Parathyroid adenoma (tissue), 2 donors: ENCODE data around the gene GAA.

Experiments
- H2AFZ ChIP-seq: fragments of 300-600 bp; sonication (generic); one replicate; pipeline ENCODE4 v1.7.0; 2017; ENCODE audit warnings: antibody characterized with exemption, mild to moderate bottlenecking
- H3K27ac ChIP-seq: fragments of 300-600 bp; sonication (generic); one replicate; pipeline ENCODE4 v1.7.0; 2017
- H3K27me3 ChIP-seq: fragments of 300-600 bp; sonication (generic); one replicate; pipeline ENCODE4 v1.7.0; 2017; ENCODE audit warnings: low read length; ENCODE audit not compliant: control insufficient read depth, insufficient read depth
- H3K36me3 ChIP-seq: fragments of 300-600 bp; sonication (generic); one replicate; pipeline ENCODE4 v1.7.0; 2017; ENCODE audit warnings: low read length; ENCODE audit not compliant: control insufficient read depth, insufficient read depth
- H3K4me1 ChIP-seq: fragments of 300-600 bp; sonication (generic); one replicate; pipeline ENCODE4 v1.7.0; 2017; ENCODE audit warnings: control low read depth
- H3K4me2 ChIP-seq: fragments of 300-600 bp; sonication (generic); one replicate; pipeline ENCODE4 v1.7.0; 2017; ENCODE audit warnings: low read length
- H3K4me3 ChIP-seq: fragments of 300-600 bp; sonication (generic); one replicate; pipeline ENCODE4 v1.7.0; 2017; ENCODE audit warnings: low read depth, low read length
- H3K79me2 ChIP-seq: fragments of 300-600 bp; sonication (generic); one replicate; pipeline ENCODE4 v1.7.0; 2017; ENCODE audit warnings: control low read depth
- H3K9ac ChIP-seq: fragments of 300-600 bp; sonication (generic); one replicate; pipeline ENCODE4 v1.7.0; 2017; ENCODE audit warnings: mild to moderate bottlenecking
- H3K9me3 ChIP-seq: fragments of 300-600 bp; sonication (generic); one replicate; pipeline ENCODE4 v1.7.0; 2017; ENCODE audit warnings: low read length; ENCODE audit not compliant: control insufficient read depth
- TF ChIP-seq, protein P1 (sequence below): fragments of 300-600 bp; sonication (generic); IDR thresholded peaks from one replicate; pipeline ENCODE4 v1.7.0; 2017; ENCODE audit warnings: antibody characterized with exemption, mild to moderate bottlenecking
- donor health status: primary hyperparathyroidism.

Gene GAA

DNA sequence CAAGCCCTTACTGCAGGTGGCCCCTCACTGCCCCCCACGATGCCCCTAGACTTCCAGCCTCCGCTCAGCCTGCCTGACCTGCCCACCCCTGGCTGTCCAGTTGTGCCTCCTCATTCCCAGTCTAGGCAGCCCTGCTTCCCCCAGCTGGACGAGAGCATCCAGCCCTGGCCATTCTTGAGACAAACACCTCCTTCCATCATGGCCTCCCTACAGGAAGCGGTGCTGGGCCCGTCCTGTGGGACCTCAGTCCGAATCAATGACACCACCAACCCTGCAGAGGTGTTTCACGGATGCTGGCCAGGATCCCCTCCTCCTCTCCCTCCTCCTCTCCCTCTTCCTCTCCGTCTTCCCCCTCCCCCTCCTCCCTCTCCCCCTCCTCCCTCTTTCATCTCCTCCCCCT, 36.7 kb upstream of the GAA start:
- H3K36me3 ChIP-seq = no peaks in the 10 kb centered on the region
- no peak overlapping the region for H3K4me2 ChIP-seq
- TF ChIP-seq, protein P1, sequence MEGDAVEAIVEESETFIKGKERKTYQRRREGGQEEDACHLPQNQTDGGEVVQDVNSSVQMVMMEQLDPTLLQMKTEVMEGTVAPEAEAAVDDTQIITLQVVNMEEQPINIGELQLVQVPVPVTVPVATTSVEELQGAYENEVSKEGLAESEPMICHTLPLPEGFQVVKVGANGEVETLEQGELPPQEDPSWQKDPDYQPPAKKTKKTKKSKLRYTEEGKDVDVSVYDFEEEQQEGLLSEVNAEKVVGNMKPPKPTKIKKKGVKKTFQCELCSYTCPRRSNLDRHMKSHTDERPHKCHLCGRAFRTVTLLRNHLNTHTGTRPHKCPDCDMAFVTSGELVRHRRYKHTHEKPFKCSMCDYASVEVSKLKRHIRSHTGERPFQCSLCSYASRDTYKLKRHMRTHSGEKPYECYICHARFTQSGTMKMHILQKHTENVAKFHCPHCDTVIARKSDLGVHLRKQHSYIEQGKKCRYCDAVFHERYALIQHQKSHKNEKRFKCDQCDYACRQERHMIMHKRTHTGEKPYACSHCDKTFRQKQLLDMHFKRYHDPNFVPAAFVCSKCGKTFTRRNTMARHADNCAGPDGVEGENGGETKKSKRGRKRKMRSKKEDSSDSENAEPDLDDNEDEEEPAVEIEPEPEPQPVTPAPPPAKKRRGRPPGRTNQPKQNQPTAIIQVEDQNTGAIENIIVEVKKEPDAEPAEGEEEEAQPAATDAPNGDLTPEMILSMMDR = no peak
- H3K27me3 ChIP-seq = no peaks in the 10 kb centered on the region
- no peak overlapping the region for H3K9ac ChIP-seq
- H3K27ac ChIP-seq = no peak overlapping the region
- H3K79me2 ChIP-seq = no peaks in the 10 kb centered on the region
- no peaks in the 10 kb centered on the region for H3K9me3 ChIP-seq
- H2AFZ ChIP-seq = no peak overlapping the region
- H3K4me3 ChIP-seq = no peak overlapping the region
- H3K4me1 ChIP-seq = peaks cover 6% of the 10 kb centered on the region

DNA sequence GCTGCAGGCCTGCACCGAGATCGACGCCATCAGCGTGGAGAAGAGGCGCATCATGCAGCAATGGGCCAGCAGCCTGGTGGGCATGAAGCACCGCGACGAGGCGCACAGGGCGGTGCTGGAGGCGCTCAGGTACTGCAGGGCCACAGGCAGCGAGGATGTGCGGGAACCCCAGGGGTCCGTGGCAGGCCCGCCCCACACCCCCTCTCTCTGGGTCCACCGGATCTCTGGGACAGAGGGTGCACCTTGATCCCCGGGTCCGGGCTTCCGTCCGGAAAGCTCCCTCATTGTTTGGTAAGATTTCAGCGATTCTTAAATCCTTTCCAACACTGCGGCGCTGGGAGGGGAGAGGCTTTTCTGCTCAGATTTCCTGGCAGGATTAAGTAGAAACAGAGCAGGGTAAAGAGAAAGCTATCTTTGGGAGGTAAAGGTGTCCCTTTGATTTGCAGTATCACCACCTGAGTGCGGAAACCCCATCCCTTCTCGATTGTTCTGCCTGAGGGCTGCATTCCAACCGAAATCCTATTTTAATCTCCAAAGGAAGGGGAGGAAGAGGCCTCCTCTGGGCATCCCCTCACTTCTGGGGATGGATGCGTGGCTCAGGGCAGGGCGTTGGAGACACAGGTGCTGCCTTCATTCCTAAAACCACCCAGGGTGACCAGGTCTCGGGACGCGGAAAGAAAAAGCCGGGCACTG, 35.8 kb upstream of the GAA start:
- Histone ChIP-seq H3K9me3 (no peaks in the 10 kb centered on the region), H3K9ac (no peak overlapping the region), H3K27me3 (no peaks in the 10 kb centered on the region), H3K36me3 (no peaks in the 10 kb centered on the region), H3K27ac (no peak overlapping the region), H3K79me2 (no peaks in the 10 kb centered on the region), H3K4me3 (no peak overlapping the region), H2AFZ (no peak overlapping the region), H3K4me1 (peaks cover 6% of the 10 kb centered on the region), H3K4me2 (no peak overlapping the region)
- TF ChIP-seq, protein P1 = no peak

DNA sequence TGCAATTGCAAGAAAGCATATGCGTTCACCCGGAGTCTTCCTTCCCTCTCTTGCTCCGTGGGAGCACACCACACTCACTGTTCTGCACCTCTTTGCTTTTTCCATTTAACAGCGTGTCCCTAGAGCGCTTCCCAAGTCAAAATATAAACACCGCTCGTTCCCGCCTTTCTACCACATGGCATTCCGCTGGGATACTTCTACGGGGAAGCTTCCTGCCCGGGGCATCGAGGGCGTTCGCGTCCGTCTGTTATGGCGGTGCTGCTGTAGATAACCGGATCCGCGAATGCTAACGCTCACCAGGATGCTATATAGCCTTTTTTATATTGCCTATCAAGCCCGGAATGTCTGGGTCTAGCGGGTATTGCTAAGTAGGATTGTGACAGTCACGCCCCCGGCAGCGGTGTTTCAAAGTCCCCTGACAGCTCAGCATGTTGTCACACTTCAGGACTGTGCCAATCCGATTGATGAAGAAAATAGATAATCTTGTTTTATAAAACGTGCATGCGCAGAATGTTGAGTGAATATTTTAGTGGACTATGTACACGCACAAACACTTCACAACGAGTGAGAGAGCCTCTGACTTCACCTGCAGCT, 33.9 kb upstream of the GAA start:
- Histone ChIP-seq H3K27ac (no peak overlapping the region), H3K4me3 (no peak overlapping the region), H3K36me3 (no peaks in the 10 kb centered on the region), H3K79me2 (no peaks in the 10 kb centered on the region), H3K4me1 (peaks cover 6% of the 10 kb centered on the region), H2AFZ (no peak overlapping the region), H3K4me2 (no peak overlapping the region), H3K9ac (no peak overlapping the region), H3K9me3 (no peaks in the 10 kb centered on the region), H3K27me3 (no peaks in the 10 kb centered on the region)
- TF ChIP-seq, protein P1 = no peak

DNA sequence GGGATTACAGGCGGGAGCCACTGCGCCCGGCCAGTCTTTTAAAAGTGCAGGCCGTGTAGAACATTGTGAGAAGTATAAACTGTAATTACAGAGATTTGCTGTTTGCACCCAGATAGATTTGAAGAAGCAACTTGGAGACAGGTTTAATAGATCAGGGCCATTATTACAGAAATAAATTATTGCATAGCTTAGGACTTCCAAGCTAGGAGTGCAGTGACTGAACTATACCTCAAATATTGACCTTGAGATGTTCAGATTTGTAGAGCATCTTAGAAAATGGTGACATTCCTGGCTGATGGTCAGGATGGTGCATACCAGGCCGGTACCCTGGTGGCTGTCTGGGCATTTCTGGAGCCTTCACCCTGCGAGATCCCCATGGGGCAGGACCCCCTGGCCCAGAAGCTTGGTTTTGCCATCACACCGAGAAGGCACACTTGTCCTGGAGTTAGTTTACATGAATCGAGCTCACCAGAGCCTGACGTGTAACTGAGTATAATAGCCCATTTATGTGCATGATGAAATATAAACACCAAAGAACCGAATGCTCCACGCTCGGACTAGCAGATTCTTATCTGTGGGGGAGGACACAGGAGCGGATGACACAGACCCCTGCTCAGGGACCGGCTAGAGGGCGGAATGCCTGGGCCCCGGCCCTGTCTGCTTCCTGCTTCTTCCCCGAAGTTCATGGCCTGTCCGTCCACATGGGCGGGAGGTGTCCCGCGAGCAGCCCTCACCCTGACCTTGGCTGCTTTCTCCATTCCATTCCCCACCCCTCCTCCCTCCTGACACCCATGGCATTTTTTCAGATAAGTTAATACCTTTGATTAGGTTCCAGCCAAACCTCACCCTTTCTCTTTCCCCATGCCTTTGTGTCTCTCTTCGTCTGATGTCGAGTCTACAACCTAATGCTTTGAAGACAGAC, 32.8 kb upstream of the GAA start:
- Histone ChIP-seq H3K27ac (peak overlapping the region; percentile 8), H3K9me3 (no peaks in the 10 kb centered on the region), H3K9ac (no peak overlapping the region), H2AFZ (peak overlapping the region; percentile 43), H3K27me3 (no peaks in the 10 kb centered on the region), H3K4me2 (no peak overlapping the region), H3K79me2 (no peaks in the 10 kb centered on the region), H3K4me3 (no peak overlapping the region), H3K36me3 (no peaks in the 10 kb centered on the region), H3K4me1 (peaks cover 6% of the 10 kb centered on the region)
- TF ChIP-seq, protein P1 = no peak
